ENCODE measurements around the gene ST6GAL2.
A peak's percentile ranks its signal among the peaks of the same experiment; 100 is the strongest.

Gene ST6GAL2

DNA sequence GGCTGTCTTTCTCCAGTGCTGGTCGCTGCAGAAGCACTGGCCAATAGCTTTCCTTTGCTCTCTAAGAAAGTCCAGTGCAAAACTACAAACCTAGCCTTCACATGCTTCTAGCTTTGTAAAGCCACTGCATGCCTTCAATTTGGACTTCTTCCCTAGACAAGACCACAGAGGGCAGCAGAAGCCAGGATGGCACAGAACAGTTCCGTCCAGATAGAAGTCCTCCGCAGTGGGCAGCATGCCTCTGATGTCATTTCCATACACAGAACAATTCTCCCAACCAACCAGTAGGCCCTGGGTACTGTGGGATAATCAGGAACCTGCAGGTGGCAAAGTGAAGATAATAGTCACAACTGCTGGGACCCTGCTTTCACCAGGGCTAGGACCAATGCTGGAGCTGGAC is 3.3 kb downstream of the ST6GAL2 start:
- TF ChIP-seq TEAD4 (IDR thresholded peaks at IDR 0.05) (no peak), REST (IDR thresholded peaks at IDR 0.05; ENCODE audit: low read depth) (no peak), TAF1 (IDR thresholded peaks at IDR 0.05; ENCODE audit: low read depth) (no peak), CREB1 (IDR thresholded peaks at IDR 0.05; ENCODE audit: low read depth) (no peak), EGR1 (IDR thresholded peaks at IDR 0.05) (no peak)
- TF ChIP-seq, protein P1, sequence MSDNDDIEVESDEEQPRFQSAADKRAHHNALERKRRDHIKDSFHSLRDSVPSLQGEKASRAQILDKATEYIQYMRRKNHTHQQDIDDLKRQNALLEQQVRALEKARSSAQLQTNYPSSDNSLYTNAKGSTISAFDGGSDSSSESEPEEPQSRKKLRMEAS (IDR thresholded peaks at IDR 0.05) = no peak

GRCh38 chr2:106878206-106878605 is 7.8 kb downstream of the ST6GAL2 start:
- no peak for TF ChIP-seq TEAD4 (IDR thresholded peaks at IDR 0.05)
- TF ChIP-seq CREB1 (IDR thresholded peaks at IDR 0.05; ENCODE audit: low read depth) = no peak
- no peak for TF ChIP-seq EGR1 (IDR thresholded peaks at IDR 0.05)
- TF ChIP-seq FOXM1 (IDR thresholded peaks at IDR 0.05; ENCODE audit: borderline replicate concordance, low read depth) = no peak

- no peak for TF ChIP-seq EP300 (IDR thresholded peaks at IDR 0.05; ENCODE audit: borderline replicate concordance)
- TF ChIP-seq REST (IDR thresholded peaks at IDR 0.05; ENCODE audit: low read depth) = no peak
- TF ChIP-seq, protein P1 (IDR thresholded peaks at IDR 0.05) = no peak
- no peak for TF ChIP-seq CEBPB (IDR thresholded peaks at IDR 0.05)
- TF ChIP-seq YY1 (IDR thresholded peaks at IDR 0.05; ENCODE audit: low read depth) = no peak
- TF ChIP-seq TAF1 (IDR thresholded peaks at IDR 0.05; ENCODE audit: low read depth) = no peak
- no peak for TF ChIP-seq ZBTB7A (IDR thresholded peaks at IDR 0.05; ENCODE audit: low read depth)
- no peak for TF ChIP-seq RAD21 (IDR thresholded peaks at IDR 0.05; ENCODE audit: low read depth)
- no peak for TF ChIP-seq TCF12 (IDR thresholded peaks at IDR 0.05; ENCODE audit: low read depth)
- no peak for TF ChIP-seq USF1 (IDR thresholded peaks at IDR 0.05)
- TF ChIP-seq NFIC (IDR thresholded peaks at IDR 0.05) = no peak
- TF ChIP-seq EGR1 (IDR thresholded peaks at IDR 0.05) = no peak
- no peak for TF ChIP-seq CREB1 (IDR thresholded peaks at IDR 0.05; ENCODE audit: low read depth)
- no peak for TF ChIP-seq FOXM1 (IDR thresholded peaks at IDR 0.05; ENCODE audit: borderline replicate concordance, low read depth)
These were observed 9.3 kb downstream of the ST6GAL2 start for GRCh38 chr2:106876699-106877098.

DNA sequence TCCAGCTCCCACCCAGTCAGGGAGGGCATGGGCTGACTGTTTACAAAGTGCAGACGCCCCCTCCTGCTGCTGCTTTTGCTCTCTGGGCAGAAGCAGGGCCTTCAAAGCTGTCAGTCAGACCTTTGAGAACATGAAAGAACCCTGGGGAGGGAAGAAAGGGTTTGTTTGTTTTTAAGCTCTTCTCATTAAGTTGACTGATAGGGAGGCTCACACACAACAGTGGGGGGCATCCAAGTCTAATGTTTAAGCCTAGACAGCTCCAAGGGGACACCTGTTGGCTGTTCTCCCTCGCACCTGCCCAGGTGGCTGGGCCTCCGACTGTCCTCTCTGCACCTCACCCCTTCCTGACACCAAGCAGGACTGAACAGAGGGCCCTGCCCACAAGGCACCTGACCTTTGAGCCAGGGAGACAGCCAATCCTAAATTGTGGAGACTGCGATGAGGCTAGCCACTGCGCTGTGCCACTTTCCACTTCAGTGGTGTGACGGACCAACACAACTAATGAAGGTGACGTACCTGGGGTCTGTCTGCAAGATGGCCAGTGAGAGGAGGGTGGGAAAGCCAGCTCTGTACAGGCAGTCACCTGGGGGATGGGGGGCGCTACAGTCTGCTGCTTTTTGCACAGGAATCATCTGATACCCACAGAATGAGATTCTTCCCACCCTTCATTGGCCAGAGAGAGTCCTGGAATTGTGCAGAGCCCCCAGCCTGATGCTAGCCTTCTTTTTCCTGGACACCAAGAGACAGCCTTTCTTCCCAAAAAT is 16.3 kb downstream of the ST6GAL2 start:
- TF ChIP-seq TAF1 (IDR thresholded peaks at IDR 0.05; ENCODE audit: low read depth) = no peak
- no peak for TF ChIP-seq RAD21 (IDR thresholded peaks at IDR 0.05; ENCODE audit: low read depth)
- no peak for TF ChIP-seq CEBPB (IDR thresholded peaks at IDR 0.05)
- no peak for TF ChIP-seq YY1 (IDR thresholded peaks at IDR 0.05; ENCODE audit: low read depth)

DNA sequence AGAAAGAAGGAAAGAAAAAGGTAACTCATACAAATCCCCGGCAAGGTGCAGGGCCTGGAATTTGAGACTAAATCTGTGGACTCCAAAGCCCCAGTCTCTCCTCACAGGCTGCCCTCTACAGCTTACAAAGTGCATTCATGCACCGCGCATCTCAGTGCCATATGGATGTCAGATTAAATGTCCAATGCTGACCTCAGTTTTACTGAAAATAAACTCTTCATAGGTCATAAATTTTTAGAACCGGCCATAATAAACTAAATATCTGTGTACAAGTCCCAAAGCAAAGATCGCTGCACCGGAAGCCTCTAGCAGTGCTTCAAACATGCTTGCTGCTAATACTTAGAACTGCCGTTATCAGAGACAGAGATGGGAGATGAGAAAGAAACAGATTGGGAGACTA is 17.7 kb downstream of the ST6GAL2 start:
- TF ChIP-seq FOXM1 (IDR thresholded peaks at IDR 0.05; ENCODE audit: borderline replicate concordance, low read depth) (no peak), YY1 (IDR thresholded peaks at IDR 0.05; ENCODE audit: low read depth) (no peak), TEAD4 (IDR thresholded peaks at IDR 0.05) (no peak), EGR1 (IDR thresholded peaks at IDR 0.05) (no peak), RAD21 (IDR thresholded peaks at IDR 0.05; ENCODE audit: low read depth) (peak; percentile 24)

GRCh38 chr2:106867196-106867953 is 18.6 kb downstream of the ST6GAL2 start:
- TF ChIP-seq YY1 (IDR thresholded peaks at IDR 0.05; ENCODE audit: low read depth) = no peak
- no peak for TF ChIP-seq ZBTB7A (IDR thresholded peaks at IDR 0.05; ENCODE audit: low read depth)
- TF ChIP-seq REST (IDR thresholded peaks at IDR 0.05; ENCODE audit: low read depth) = no peak
- TF ChIP-seq RAD21 (IDR thresholded peaks at IDR 0.05; ENCODE audit: low read depth) = no peak
- TF ChIP-seq NFIC (IDR thresholded peaks at IDR 0.05) = no peak
- TF ChIP-seq FOXM1 (IDR thresholded peaks at IDR 0.05; ENCODE audit: borderline replicate concordance, low read depth) = no peak
- no peak for TF ChIP-seq TAF1 (IDR thresholded peaks at IDR 0.05; ENCODE audit: low read depth)
- TF ChIP-seq EGR1 (IDR thresholded peaks at IDR 0.05) = no peak
- no peak for TF ChIP-seq CREB1 (IDR thresholded peaks at IDR 0.05; ENCODE audit: low read depth)
- TF ChIP-seq CEBPB (IDR thresholded peaks at IDR 0.05) = no peak
- no peak for TF ChIP-seq USF1 (IDR thresholded peaks at IDR 0.05)
- TF ChIP-seq TEAD4 (IDR thresholded peaks at IDR 0.05) = no peak

Data from Ishikawa (cell line).